Measurements from ENCODE around the gene SULT1B1.

SULT1B1 gene

GRCh38 chr4:69750346-69750745 is 10.1 kb downstream of the SULT1B1 start:
- DNase-seq (ENCODE audit: low read depth in 2 of 3, low spot score in 2 of 3), result no peak

GRCh38 chr4:69749771-69750170 is 10.6 kb downstream of the SULT1B1 start:
- no peak for DNase-seq (ENCODE audit: low read depth in 2 of 3, low spot score in 2 of 3)

- DNase-seq (ENCODE audit: low read depth in 2 of 3, low spot score in 2 of 3), result no peak
Observed at GRCh38 chr4:69748173-69748572, 12.2 kb downstream of the SULT1B1 start.

GRCh38 chr4:69744157-69744478 is 16.3 kb downstream of the SULT1B1 start:
- no peak for DNase-seq (ENCODE audit: low read depth in 2 of 3, low spot score in 2 of 3)

- no peak for DNase-seq (ENCODE audit: low read depth in 2 of 3, low spot score in 2 of 3)
Observed at GRCh38 chr4:69743476-69744156, 16.8 kb downstream of the SULT1B1 start.

GRCh38 chr4:69742596-69742995 is 17.8 kb downstream of the SULT1B1 start:
- DNase-seq (ENCODE audit: low read depth in 2 of 3, low spot score in 2 of 3), result no peak

- DNase-seq (ENCODE audit: low read depth in 2 of 3, low spot score in 2 of 3), result no peak
Observed at GRCh38 chr4:69738872-69739271, 21.5 kb downstream of the SULT1B1 start.

GRCh38 chr4:69735119-69735518 is 25.3 kb downstream of the SULT1B1 start:
- DNase-seq (ENCODE audit: low read depth in 2 of 3, low spot score in 2 of 3), result no peak

GRCh38 chr4:69731847-69732246 is 28.6 kb downstream of the SULT1B1 start:
- DNase-seq (ENCODE audit: low read depth in 2 of 3, low spot score in 2 of 3), result no peak

- DNase-seq (ENCODE audit: low read depth in 2 of 3, low spot score in 2 of 3), result no peak
Observed at GRCh38 chr4:69731241-69731640, 29.2 kb downstream of the SULT1B1 start.

- no peak for DNase-seq (ENCODE audit: low read depth in 2 of 3, low spot score in 2 of 3)
Observed at GRCh38 chr4:69730002-69730401, 30.4 kb downstream of the SULT1B1 start.

- no peak for DNase-seq (ENCODE audit: low read depth in 2 of 3, low spot score in 2 of 3)
Observed at GRCh38 chr4:69727926-69728325, 32.5 kb downstream of the SULT1B1 start.

GRCh38 chr4:69727426-69727825 is 33.0 kb downstream of the SULT1B1 start:
- no peak for DNase-seq (ENCODE audit: low read depth in 2 of 3, low spot score in 2 of 3)

- DNase-seq (ENCODE audit: low read depth in 2 of 3, low spot score in 2 of 3), result no peak
Observed at GRCh38 chr4:69726971-69727370, 33.4 kb downstream of the SULT1B1 start.

GRCh38 chr4:69718396-69719271 is 41.8 kb downstream of the SULT1B1 start:
- DNase-seq (ENCODE audit: low read depth in 2 of 3, low spot score in 2 of 3), result no peak

- DNase-seq (ENCODE audit: low read depth in 2 of 3, low spot score in 2 of 3), result no peak
Observed at GRCh38 chr4:69717778-69718177, 42.6 kb downstream of the SULT1B1 start.

- no peak for DNase-seq (ENCODE audit: low read depth in 2 of 3, low spot score in 2 of 3)
Observed at GRCh38 chr4:69716654-69717053, 43.8 kb downstream of the SULT1B1 start.

- DNase-seq (ENCODE audit: low read depth in 2 of 3, low spot score in 2 of 3), result no peak
Observed at GRCh38 chr4:69714086-69714485, 46.3 kb downstream of the SULT1B1 start.

- no peak for DNase-seq (ENCODE audit: low read depth in 2 of 3, low spot score in 2 of 3)
Observed at GRCh38 chr4:69713593-69713992, 46.8 kb downstream of the SULT1B1 start.

- no peak for DNase-seq (ENCODE audit: low read depth in 2 of 3, low spot score in 2 of 3)
Observed at GRCh38 chr4:69710580-69710979, 49.8 kb downstream of the SULT1B1 start.

- no peak for DNase-seq (ENCODE audit: low read depth in 2 of 3, low spot score in 2 of 3)
Observed at GRCh38 chr4:69708211-69708610, 52.2 kb downstream of the SULT1B1 start.

- no peak for DNase-seq (ENCODE audit: low read depth in 2 of 3, low spot score in 2 of 3)
Observed at GRCh38 chr4:69707807-69708206, 52.6 kb downstream of the SULT1B1 start.

GRCh38 chr4:69702201-69702600 is 58.2 kb downstream of the SULT1B1 start:
- no peak for DNase-seq (ENCODE audit: low read depth in 2 of 3, low spot score in 2 of 3)
